ENCODE measurements around the gene XKR8.
"Not testable (repeated sequence)": the region's sequence is repeated elsewhere in the genome, so short reads cannot be mapped to it uniquely, and the experiment has no call there.

Gene XKR8

DNA sequence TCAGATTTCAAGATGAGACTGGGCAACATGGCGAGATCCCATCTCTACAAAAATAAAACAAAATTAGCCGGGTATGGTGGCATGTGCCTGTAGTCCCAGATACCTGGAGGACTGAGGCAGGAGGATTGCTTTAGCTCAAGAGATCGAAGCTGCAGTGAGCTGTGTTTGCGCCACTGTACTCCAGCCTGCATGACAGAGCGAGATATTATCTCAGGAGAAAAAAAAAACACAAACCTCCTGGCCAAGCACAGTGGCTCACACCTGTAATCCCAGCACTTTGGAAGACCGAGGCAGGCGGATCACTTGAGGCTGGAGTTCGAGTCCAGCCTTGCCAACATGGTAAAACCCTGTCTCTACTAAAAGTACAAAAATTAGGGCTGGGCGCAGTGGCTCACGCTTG is 42.8 kb downstream of the XKR8 start:
- no peak overlapping the region for H3K27ac ChIP-seq
- no peak overlapping the region for H3K4me3 ChIP-seq
- no peak for DNase-seq (ENCODE audit: low spot score)
- TF ChIP-seq, protein P1, sequence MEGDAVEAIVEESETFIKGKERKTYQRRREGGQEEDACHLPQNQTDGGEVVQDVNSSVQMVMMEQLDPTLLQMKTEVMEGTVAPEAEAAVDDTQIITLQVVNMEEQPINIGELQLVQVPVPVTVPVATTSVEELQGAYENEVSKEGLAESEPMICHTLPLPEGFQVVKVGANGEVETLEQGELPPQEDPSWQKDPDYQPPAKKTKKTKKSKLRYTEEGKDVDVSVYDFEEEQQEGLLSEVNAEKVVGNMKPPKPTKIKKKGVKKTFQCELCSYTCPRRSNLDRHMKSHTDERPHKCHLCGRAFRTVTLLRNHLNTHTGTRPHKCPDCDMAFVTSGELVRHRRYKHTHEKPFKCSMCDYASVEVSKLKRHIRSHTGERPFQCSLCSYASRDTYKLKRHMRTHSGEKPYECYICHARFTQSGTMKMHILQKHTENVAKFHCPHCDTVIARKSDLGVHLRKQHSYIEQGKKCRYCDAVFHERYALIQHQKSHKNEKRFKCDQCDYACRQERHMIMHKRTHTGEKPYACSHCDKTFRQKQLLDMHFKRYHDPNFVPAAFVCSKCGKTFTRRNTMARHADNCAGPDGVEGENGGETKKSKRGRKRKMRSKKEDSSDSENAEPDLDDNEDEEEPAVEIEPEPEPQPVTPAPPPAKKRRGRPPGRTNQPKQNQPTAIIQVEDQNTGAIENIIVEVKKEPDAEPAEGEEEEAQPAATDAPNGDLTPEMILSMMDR (IDR thresholded peaks at IDR 0.05): no peak

DNA sequence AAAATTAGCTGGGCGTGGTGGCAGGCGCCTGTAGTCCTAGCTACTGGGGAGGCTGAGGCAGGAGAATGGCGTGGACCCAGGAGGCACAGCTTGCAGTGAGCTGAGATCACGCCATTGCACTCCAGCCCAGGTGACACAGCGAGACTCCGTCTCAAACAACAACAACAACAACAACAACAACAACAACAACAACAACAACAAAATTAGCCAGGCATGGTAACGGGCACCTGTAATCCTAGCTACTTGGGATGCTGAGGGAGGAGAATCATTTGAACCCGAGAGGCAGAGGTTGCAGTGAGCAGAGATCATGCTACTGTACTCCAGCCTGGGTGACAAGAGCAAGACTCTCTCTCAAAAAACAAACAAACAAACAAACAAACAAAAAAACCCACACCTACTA is 43.3 kb downstream of the XKR8 start:
- H3K27ac ChIP-seq; H3K4me3 ChIP-seq; DNase-seq (ENCODE audit: low spot score): not testable (repeated sequence)

DNA sequence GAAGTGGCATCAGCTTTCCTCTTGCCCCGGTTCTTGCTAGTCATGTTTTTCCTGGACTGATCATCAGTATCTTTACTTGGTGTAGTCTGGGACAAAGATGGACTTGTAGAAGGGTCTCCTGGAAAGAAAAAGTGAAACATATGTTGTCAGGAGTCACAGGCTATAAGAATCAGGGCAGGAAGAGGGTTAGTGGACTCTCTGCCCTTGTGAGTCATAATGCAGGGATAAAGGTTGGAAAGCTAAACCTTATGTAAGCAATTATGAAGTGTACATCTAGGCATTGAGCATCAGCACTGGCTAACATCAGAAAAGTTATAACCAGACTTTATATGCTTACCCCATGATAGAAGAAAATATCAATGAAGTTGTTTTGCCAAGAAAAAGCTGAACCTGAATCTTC is 51.2 kb downstream of the XKR8 start:
- TF ChIP-seq, protein P1 (IDR thresholded peaks at IDR 0.05): no peak
- no peak overlapping the region for H3K27ac ChIP-seq
- DNase-seq (ENCODE audit: low spot score): no peak

More for the DNA sequence above, 51.2 kb downstream of the XKR8 start:
- no peak overlapping the region for H3K4me3 ChIP-seq
